Peyer's patch (tissue), 4 donors: ENCODE measurements around the gene AGPAT2.

Experiments
- CTCF ChIP-seq, 6 experiments: fragments of 450-650 bp in 4 of 6; fragments of 200-600 bp in 2 of 6; sonication (generic) in 1 of 6; IDR thresholded peaks; one replicate each; pipeline ENCODE4 v1.5.1; 2017 to 2019; ENCODE audit warnings: antibody characterized with exemption in 6 of 6, mild to moderate bottlenecking in 3 of 6, moderate library complexity in 1 of 6
- POLR2A ChIP-seq, 2 donors: fragments of 450-650 bp; IDR thresholded peaks; one replicate each; pipeline ENCODE4 v1.5.1; 2017; ENCODE audit warnings: antibody characterized with exemption in 2 of 2, mild to moderate bottlenecking in 2 of 2, moderate library complexity in 2 of 2

GRCh38 chr9:136675477-136676296 is 11.6 kb downstream of the AGPAT2 start:
- peak in 1 of 6 experiments; percentile 13 for TF ChIP-seq CTCF (IDR thresholded peaks at IDR 0.05)
- TF ChIP-seq POLR2A (IDR thresholded peaks at IDR 0.05) = peak; percentile 33 to 64
